K562 (cell line): ENCODE measurements around the gene MIEF2. TPM values are rescaled to one million over a fixed set of nuclear protein-coding genes. Genes with fewer than 3 reads are reported as not detected.

Experiments
- BDP1 ChIP-seq: IDR thresholded peaks from 3 replicates; pipeline ENCODE4 v1.6.1; 2011; ENCODE audit not compliant: insufficient read length, insufficient read depth
- CHCHD3 ChIP-seq: fragments of 250-450 bp; sonication (Bioruptor Pico); IDR thresholded peaks from 2 replicates; pipeline ENCODE4 v2.1.2; 2022; ENCODE audit warnings: mild to moderate bottlenecking
- EP400 ChIP-seq: fragments of 450-650 bp; IDR thresholded peaks from 2 replicates; pipeline ENCODE4 v1.6.1; 2017; ENCODE audit warnings: antibody characterized with exemption, mild to moderate bottlenecking, moderate library complexity
- HDAC2 ChIP-seq: fragments of 450-650 bp; IDR thresholded peaks from 2 replicates; pipeline ENCODE4 v1.6.1; 2016; ENCODE audit warnings: mild to moderate bottlenecking
- HMGN3 ChIP-seq: IDR thresholded peaks from 2 replicates; pipeline ENCODE4 v1.6.1; 2011; ENCODE audit warnings: borderline replicate concordance, low read depth, mild to moderate bottlenecking, mixed read lengths, low read length; ENCODE audit not compliant: insufficient read length; ENCODE audit errors: extremely low read depth
- MAFK ChIP-seq: IDR thresholded peaks from 2 replicates; pipeline ENCODE4 v1.6.1; 2011; ENCODE audit warnings: low read length, improper control_type of control experiment
- NELFE ChIP-seq: IDR thresholded peaks from 2 replicates; pipeline ENCODE4 v1.6.1; 2011; ENCODE audit warnings: mild to moderate bottlenecking; ENCODE audit not compliant: insufficient read depth, insufficient read length
- NFXL1 ChIP-seq: fragments of 450-650 bp; formaldehyde crosslinking; IDR thresholded peaks from 2 replicates; pipeline ENCODE4 v1.4.0; 2021; ENCODE audit warnings: mild to moderate bottlenecking
- RFX1 ChIP-seq: fragments of 450-650 bp; IDR thresholded peaks from 2 replicates; pipeline ENCODE4 v1.6.1; 2016; ENCODE audit warnings: mild to moderate bottlenecking, moderate library complexity
- SMARCC2 ChIP-seq: fragments of 450-650 bp; IDR thresholded peaks from 2 replicates; pipeline ENCODE4 v1.6.1; 2017; ENCODE audit warnings: antibody characterized with exemption, moderate library complexity, mild to moderate bottlenecking, low read depth
- SPI1 ChIP-seq: IDR thresholded peaks from 2 replicates; pipeline ENCODE4 v1.6.1; 2011; ENCODE audit warnings: low read depth, low read length, control low read depth, borderline replicate concordance
- TCF3 ChIP-seq: sonication (generic); formaldehyde crosslinking; IDR thresholded peaks from 2 replicates; pipeline ENCODE4 v1.4.0; 2020; ENCODE audit warnings: mild to moderate bottlenecking, missing genetic modification reagents
- ZFX ChIP-seq: sonication (generic); formaldehyde crosslinking; IDR thresholded peaks from 2 replicates; pipeline ENCODE4 v1.8.0; 2022; ENCODE audit warnings: mild to moderate bottlenecking, missing genetic modification reagents, moderate library complexity
- ZNF212 ChIP-seq: fragments of 450-650 bp; formaldehyde crosslinking; IDR thresholded peaks from 2 replicates; pipeline ENCODE4 v1.4.0; 2020; ENCODE audit warnings: mild to moderate bottlenecking
- ZNF24 ChIP-seq: fragments of 450-650 bp; IDR thresholded peaks from 2 replicates; pipeline ENCODE4 v1.6.1; 2016
- ZNF75A ChIP-seq: fragments of 450-650 bp; formaldehyde crosslinking; IDR thresholded peaks from 2 replicates; pipeline ENCODE4 v1.4.0; 2020; ENCODE audit warnings: mild to moderate bottlenecking
- polyA plus RNA-seq, 8 experiments: library from polyadenylated mRNA; depleted of rRNA in 4 of 8; stranded (reverse) in 5 of 8; unstranded in 3 of 8; fragments of >200 nt; fragmentation: Nextera tagmentation in 2 of 8; fragmentation: Illumina TruSeq in 1 of 8; extraction: Ambion mirVana in 2 of 8; extraction: Trizol in 1 of 8; gene quantifications; 2 replicates each; pipeline versions ENCODE4 v1.2.1 to v1.2.3, GENCODE V29; 2011 to 2014; ENCODE audit warnings: inconsistent platforms in 1 of 8, missing spikeins in 1 of 8
- total RNA-seq, 7 experiments: library from RNA; depleted of rRNA in 6 of 7; stranded (reverse); fragments of >200 nt in 6 of 7; fragmentation: Illumina TruSeq in 2 of 7; extraction: Trizol in 2 of 7; gene quantifications; 2 replicates each; pipeline versions ENCODE4 v1.2.1 to v1.2.3, GENCODE V29; 2011 to 2021; ENCODE audit warnings: low replicate concordance in 1 of 7
- TF ChIP-seq, protein P1 (sequence below): fragments of 450-650 bp; formaldehyde crosslinking; IDR thresholded peaks from 2 replicates; pipeline ENCODE4 v1.4.0; 2022; ENCODE audit warnings: mild to moderate bottlenecking, moderate library complexity
- TF ChIP-seq, protein P2 (sequence below): fragments of 200-400 bp; formaldehyde crosslinking; IDR thresholded peaks from 2 replicates; pipeline ENCODE4 v1.6.1; 2017; ENCODE audit warnings: mild to moderate bottlenecking, low read depth, low read length, moderate library complexity
- TF ChIP-seq, protein P3 (sequence below): sonication (generic); formaldehyde crosslinking; IDR thresholded peaks from 2 replicates; pipeline ENCODE4 v1.8.0; 2022; ENCODE audit warnings: missing genetic modification reagents, mild to moderate bottlenecking, borderline replicate concordance
- TF ChIP-seq, protein P4 (sequence below): fragments of 250-450 bp; sonication (Bioruptor Pico); IDR thresholded peaks from 2 replicates; pipeline ENCODE4 v1.8.0; 2022; ENCODE audit warnings: moderate library complexity, mild to moderate bottlenecking, inconsistent platforms
- TF ChIP-seq, protein P5 (sequence below): sonication (generic); formaldehyde crosslinking; IDR thresholded peaks from 2 replicates; pipeline ENCODE4 v1.8.1; 2022; ENCODE audit warnings: missing genetic modification reagents

Gene MIEF2
- total and polyA plus RNA-seq, 9 of the 15 experiments (the other 6 are each of a cell fraction or from before 2014, with no cell fraction given) = 0.10 to 8.2 (median 2.4) TPM

DNA sequence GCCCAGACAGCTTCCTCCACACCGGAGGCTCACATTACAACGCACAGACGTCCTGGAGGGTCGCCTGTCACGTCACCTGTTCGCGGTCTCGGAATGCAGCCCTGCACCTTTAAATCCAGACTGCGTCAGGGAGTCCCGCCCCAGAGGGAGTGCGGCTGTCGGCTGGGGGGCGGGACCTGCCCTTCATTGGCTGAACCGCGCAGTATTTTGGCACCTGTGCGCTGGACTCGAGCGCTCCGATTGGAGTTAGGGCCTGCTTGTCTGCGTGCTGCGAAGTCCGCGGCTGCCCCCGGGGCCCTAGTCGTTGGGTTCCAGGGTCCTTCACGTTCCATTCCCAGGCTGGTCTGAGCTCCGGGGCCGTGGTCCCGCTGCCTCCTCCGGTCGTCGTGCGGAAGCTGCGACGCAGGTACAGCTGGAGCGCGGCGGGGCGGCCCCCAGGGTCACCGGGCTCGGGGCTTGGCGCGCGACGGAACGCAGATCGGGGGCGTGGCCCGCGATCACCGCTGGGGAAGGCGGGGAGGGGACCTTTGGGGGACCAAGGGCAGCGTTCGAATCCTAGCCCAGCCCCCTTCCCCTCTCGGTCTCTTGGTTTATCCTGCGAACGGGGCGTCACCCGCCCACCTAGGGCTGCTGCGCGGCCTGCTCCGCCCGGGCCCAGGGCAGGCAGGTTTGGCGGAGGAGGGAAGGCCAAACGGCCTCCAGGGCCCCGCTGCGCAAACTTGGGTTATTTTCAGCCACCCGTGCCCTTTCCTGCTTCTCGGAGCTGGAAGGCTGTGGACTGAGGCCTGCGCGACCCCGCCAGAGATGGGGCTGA is at the start of gene MIEF2 (continued):
- TF ChIP-seq BDP1 (no peak), ZFX (CRISPR knock-in tag) (peak; percentile 89), ZNF212 (CRISPR knock-in tag) (no peak), MAFK (no peak), HMGN3 (peak; percentile 46), EP400 (peak; percentile 25; the same call in 1 of the 2 replicates), NELFE (no peak), ZNF75A (CRISPR knock-in tag) (no peak), HDAC2 (no peak), ZNF24 (no peak), NFXL1 (CRISPR knock-in tag) (no peak), SPI1 (no peak), RFX1 (no peak), SMARCC2 (no peak), TCF3 (CRISPR knock-in tag) (no peak), CHCHD3 (CRISPR knock-in tag) (no peak)
- TF ChIP-seq, protein P1, sequence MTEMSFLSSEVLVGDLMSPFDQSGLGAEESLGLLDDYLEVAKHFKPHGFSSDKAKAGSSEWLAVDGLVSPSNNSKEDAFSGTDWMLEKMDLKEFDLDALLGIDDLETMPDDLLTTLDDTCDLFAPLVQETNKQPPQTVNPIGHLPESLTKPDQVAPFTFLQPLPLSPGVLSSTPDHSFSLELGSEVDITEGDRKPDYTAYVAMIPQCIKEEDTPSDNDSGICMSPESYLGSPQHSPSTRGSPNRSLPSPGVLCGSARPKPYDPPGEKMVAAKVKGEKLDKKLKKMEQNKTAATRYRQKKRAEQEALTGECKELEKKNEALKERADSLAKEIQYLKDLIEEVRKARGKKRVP = no peak
- TF ChIP-seq, protein P2, sequence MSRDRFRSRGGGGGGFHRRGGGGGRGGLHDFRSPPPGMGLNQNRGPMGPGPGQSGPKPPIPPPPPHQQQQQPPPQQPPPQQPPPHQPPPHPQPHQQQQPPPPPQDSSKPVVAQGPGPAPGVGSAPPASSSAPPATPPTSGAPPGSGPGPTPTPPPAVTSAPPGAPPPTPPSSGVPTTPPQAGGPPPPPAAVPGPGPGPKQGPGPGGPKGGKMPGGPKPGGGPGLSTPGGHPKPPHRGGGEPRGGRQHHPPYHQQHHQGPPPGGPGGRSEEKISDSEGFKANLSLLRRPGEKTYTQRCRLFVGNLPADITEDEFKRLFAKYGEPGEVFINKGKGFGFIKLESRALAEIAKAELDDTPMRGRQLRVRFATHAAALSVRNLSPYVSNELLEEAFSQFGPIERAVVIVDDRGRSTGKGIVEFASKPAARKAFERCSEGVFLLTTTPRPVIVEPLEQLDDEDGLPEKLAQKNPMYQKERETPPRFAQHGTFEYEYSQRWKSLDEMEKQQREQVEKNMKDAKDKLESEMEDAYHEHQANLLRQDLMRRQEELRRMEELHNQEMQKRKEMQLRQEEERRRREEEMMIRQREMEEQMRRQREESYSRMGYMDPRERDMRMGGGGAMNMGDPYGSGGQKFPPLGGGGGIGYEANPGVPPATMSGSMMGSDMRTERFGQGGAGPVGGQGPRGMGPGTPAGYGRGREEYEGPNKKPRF = no peak
- TF ChIP-seq, protein P3, sequence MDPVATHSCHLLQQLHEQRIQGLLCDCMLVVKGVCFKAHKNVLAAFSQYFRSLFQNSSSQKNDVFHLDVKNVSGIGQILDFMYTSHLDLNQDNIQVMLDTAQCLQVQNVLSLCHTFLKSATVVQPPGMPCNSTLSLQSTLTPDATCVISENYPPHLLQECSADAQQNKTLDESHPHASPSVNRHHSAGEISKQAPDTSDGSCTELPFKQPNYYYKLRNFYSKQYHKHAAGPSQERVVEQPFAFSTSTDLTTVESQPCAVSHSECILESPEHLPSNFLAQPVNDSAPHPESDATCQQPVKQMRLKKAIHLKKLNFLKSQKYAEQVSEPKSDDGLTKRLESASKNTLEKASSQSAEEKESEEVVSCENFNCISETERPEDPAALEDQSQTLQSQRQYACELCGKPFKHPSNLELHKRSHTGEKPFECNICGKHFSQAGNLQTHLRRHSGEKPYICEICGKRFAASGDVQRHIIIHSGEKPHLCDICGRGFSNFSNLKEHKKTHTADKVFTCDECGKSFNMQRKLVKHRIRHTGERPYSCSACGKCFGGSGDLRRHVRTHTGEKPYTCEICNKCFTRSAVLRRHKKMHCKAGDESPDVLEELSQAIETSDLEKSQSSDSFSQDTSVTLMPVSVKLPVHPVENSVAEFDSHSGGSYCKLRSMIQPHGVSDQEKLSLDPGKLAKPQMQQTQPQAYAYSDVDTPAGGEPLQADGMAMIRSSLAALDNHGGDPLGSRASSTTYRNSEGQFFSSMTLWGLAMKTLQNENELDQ (CRISPR knock-in tag) = no peak
- TF ChIP-seq, protein P4, sequence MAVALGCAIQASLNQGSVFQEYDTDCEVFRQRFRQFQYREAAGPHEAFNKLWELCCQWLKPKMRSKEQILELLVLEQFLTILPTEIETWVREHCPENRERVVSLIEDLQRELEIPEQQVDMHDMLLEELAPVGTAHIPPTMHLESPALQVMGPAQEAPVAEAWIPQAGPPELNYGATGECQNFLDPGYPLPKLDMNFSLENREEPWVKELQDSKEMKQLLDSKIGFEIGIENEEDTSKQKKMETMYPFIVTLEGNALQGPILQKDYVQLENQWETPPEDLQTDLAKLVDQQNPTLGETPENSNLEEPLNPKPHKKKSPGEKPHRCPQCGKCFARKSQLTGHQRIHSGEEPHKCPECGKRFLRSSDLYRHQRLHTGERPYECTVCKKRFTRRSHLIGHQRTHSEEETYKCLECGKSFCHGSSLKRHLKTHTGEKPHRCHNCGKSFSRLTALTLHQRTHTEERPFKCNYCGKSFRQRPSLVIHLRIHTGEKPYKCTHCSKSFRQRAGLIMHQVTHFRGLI (CRISPR knock-in tag) = no peak
- TF ChIP-seq, protein P5, sequence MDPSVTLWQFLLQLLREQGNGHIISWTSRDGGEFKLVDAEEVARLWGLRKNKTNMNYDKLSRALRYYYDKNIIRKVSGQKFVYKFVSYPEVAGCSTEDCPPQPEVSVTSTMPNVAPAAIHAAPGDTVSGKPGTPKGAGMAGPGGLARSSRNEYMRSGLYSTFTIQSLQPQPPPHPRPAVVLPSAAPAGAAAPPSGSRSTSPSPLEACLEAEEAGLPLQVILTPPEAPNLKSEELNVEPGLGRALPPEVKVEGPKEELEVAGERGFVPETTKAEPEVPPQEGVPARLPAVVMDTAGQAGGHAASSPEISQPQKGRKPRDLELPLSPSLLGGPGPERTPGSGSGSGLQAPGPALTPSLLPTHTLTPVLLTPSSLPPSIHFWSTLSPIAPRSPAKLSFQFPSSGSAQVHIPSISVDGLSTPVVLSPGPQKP = no peak
